NCI-H526 treated with DMSO at 0.1 percent for 48 hours (cell line): ENCODE results near the gene PRPF6.

Experiments used
- DNase-seq: peaks from one replicate; lab custom pipeline; 2025; lab: John Stamatoyannopoulos, UW

PRPF6 gene

DNA sequence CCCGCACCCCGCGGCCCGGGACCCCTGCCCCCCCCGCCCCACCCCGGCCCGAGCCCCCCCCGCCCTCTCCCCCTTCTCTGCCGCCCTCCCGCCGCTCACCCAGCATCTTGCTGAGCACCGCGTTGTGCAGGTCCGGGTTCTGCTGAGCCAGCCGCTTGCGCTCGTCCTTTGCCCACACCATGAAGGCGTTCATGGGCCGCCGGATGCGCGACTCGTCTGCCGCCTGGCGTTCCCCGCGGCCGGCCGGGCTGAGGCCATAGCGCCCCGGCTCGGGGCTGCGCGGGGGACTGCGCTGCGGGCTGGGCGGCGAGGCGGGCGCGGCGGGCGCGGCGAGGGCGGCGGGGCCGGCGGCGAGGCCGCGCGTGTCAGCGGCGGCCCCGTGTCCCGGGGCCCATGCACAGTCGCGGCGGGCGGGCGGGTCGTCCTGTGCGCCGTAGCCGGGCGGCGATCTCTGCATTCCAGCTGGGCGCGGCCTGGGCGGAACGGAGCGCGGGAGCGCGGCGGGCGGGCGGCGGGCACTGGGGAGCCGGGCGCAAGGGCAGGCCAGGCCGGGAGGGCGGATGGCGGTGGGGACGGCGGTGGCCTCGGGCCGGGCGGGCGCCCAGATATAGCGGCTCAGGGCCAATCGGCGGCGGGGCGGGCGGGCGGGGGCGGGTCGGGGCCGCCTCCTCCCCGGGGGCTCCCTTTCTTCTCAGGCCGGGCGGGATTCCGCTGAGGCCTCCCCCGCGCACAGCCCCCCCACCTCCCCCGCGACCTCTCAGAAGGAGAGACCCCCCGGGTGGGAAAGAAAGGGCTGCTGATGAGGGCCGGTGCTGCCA lies 68.3 kb downstream of the PRPF6 start, which contains the start of gene SOX18:
Gene SOX18 (minus strand): TSS at position 580 of the 818 bp plus-strand sequence. CDS start 123 bp downstream, at position 457.
- DNase-seq = no peak

DNA sequence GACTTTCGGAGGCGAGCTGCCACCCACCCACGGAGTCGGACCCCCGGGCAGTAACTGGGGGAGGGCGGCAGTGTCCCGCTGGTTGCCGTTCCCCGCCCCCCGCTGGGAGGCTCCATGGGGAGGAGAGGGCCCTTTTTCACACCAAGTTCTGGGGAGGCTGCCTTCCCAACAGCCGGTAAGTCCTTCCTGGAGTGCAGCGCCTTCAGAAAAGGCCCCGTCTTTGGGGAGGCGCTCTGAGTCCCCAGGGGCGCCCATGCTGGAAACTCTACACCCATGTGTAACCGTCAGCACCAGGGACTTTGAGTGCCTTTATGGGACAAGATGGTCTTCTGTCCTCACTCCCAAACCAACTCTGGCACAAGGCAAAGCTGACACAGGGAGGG lies 68.9 kb downstream of the PRPF6 start:
- no peak for DNase-seq

DNA sequence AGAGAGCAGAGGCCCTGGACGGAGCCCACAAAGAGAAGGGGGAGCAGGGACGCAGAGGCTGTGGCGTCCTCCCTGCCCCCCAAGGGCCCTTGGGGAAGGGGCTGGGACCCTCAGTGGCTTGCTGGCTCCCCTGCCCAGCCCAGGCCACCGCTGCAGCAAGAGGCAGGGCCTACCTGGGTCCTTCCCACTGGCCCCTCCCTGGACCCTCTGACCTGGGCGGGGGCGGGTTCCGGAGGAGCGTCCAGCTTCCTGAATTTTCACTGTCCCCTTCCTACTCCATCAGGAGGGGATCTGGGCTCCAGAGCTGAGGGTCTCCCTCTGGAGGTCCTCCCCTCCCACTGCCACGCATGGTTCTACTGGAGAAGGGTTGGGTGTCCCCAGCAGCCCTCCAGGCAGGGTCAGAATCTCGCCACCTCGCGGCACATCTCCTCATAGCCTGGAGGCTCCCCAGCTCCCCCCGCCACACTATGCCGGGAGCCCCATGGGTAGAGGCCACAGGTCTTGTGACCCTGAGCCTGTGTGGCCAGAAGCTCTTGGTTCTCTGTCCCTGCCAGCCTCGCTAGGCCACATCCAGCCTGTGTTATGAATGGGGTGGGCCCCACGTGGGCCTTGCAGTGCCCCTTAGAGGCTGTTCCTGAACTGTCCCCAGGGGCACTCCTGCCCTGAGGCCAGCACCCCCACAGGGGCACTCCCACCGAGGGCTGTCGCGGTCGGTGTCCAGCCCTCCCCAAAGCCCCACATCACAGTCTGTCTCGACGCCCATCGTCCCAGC lies 69.5 kb downstream of the PRPF6 start:
- DNase-seq = no peak

DNA sequence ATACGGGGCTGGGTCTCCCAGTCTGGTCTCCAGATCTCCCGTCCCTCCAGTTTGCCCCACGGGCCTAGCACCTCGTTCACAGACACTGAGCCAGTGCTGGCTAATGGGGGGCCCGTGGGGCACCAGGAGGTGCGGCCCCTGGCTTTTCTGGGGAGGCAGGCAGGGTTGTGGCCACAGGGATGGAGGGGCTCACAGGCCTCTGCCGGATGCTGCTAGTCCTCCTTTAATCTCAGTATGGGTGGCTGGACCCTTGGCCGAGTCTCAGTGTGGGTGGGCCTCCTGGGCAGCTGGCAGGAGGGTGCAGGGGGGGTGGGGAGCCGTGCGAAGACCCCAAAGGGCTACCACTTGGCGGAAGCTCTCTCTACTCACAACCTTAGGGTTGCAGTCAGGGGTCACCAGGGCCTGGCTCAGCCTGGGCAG lies 70.1 kb downstream of the PRPF6 start:
- no peak for DNase-seq

DNA sequence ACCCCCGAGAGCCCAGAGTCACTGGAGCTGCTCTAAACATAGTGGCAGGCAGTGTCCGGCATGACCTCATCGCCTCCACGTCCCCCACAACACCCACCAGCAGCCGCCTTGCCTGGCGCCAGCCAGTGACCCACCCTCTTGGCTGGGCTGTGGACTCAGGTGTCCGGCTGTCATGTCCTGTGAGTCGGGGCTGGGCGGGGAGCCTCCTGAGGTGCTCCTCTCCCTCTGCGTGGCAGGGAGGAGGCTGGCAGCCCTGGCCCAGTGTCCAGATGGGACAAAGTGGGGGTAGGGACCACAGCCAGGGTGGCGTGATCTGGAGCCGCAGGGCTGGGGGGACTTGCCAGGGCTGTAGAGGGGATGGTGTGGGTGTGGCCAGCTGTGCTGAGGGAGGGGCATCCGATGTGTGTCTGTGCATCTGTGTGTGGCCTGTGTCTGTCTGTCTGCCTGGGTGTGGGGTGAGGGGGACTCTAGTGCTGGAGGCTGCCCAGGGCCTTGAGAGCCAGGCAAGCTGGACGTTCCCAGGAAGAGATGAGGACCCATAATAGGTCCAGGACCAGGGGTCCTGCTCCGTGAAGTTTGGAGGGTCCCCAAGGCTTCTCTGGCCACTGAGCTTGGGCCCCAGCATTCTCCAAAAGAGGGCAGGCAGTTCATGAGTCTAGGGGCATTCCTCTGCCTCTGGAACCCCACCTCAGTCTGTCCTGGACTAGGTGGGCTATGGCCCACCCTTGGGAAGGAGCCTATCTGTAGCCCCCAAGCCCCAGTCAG lies 70.8 kb downstream of the PRPF6 start:
- DNase-seq = no peak

DNA sequence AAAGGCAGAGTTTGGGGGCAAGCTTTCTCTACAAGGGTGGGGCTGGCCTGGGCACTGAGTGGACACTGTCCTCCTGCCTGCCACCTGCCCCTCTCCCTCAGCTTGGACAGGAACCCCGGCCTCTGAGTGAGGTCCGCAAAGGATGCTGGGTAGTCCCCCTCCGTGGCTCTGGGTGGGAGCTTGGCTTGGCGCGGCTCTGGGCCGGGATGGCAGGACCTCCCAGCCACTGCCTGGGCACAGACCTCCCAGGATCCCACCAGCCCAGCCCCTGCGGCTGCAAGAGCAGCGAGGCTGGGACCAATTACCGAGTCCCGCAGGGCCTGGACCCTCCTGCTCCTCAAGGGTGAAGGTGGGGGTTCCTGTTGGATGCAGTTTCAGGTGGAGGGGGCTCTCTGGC lies 71.4 kb downstream of the PRPF6 start:
- no peak for DNase-seq

DNA sequence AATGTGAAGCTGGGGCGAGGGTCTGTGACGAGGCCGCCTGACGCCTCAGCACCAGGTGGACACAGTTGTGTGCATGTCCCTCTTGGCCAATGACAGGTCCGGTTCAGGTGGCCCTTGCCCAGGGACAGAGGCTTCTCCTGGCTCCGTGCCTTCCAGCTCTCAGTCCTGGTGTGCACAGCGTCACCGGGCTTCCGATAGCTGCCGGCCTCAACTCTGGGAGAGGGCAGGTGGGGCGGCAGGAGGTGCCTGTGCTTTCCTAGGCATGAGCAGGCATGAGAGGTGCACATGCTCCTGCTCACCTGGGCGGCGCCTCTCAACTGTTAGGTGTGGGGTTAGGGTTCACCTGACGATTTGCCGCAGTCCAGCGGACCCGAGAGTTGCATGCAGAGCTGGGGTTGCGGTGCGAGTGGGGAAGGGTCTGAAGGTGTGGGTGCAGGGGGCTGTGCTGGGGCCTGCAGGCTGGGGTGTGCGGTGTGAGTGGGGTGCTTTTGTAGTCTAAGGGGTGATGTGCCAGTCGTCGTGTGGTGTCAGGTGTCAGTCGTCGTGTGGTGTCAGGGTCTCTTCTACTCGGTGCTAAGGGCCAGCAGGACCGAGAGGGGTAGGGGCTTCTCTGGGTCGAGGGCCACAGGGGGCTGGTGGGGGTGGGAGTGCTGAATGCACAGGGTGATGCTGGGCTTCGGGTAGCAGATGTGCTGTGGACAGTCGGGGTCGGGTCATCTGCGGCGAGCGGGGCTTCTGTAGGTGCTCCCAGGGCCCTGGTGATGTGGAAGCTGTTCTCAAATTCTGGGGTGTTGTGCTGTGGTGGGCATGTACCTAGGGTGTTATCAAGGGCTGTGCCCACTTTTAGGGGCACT lies 72.3 kb downstream of the PRPF6 start:
- no peak for DNase-seq

DNA sequence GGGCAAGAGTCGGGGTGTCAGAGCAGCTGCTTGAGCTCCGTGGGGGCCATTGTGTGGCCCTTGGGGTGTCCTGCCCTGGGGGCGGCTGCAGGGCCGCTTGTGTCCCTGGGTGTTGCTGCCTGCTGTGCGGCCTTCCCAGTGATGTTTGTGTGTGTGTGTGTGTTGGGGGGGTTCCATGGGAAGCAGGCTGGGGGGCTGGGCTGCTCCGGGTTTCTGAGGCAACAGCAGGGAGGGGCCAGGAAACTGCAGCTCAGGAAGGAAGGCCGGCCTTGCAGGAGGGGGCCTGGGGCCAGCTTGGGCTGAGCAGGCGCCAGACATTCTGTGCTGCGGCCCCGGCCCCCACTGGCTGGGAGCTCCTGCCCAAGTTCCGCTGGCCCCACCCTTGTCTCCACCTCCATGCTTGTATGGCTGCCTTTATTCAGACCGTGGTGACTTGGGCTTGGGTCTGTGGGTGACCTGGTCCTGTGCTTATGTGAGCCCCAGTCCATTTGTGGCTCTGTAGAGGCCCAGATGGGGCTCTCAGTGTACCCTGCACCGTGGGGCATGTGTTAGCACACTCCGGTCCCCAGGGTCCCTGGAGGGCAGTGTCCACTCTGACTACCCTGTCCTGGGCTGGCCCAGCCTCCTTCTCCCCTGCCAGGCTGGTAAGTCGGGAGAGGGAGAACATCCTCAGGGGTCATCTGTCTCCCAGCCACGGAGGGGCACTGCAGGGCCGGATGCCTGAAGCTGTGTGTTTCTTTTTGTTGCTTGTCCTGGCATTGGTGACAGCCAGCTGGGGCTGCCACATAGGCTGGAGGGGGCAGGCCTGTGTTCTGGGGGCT lies 73.1 kb downstream of the PRPF6 start:
- no peak for DNase-seq

DNA sequence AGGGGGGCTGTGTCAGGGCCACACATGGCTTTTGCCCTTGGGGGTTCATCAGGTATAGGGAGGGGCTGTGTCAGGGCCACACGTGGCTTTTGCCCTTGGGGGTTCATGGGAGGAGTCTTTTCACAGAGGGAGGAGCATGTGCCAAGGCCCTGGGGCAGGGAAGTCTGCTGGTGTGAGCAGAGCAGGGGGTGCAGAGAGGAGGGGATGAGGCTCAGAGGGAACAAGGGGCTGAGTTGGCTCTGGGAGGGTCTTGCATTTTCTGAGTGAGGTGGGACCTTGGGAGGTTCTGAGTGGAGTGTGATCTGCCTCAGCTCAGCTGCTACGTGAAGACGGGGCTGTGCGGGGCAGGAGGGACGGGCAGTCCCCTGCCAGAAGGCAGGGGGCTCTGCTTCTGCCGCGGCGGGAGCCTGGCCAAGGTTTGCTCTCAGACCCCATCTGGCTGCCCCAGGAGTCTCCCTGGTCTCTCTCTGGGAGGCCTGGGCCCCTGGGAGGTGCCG lies 74.5 kb downstream of the PRPF6 start:
- DNase-seq = no peak

DNA sequence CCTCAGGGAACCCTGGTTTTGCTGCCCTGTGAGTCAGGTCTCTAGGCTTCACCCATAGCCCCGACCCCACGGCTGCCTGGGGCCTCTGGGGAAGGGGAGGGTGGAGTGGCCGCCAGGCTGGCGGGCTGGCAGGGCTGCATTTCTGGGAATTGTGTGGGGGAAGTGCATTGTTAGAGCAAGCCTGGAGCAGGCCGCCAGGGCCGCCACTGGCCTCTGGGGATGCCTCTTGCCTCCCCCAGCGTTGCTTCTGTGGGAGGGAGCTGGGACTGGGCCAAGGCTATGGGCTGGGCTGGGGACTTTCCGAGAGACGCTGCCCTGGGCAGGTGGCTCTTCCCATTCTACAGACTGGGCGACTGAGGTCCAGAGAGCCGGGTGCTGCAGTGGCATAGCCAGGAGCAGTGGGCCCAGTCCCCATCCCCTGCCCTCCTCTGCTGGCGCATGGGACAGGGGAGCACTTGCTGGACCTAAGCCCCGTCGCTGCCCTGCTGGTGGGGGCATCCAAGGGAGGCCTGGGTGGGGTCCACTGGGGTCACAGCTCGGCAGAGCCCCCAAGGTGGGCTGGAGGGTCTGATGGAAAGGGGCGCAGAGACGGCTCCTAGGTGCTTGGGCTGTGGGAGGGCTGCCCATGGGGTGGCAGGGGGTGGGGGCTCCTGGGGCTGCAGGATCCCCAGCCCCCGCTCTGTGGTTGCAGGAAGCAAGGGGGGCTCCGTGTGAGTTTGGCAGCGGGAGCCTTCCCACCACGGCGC lies 75.1 kb downstream of the PRPF6 start:
- no peak for DNase-seq

DNA sequence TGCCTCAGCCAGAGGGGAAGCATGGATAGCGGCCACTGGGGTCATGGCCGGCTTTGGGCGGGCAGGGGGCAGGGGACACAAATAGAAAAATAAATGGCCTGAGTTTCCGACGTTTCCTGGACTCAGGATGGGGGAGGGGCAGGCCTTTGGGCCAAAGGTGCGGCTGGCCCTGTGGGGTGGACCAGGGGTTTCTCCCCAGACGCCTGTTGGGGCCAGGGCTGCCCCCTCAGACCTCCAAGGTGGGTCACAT lies 75.6 kb downstream of the PRPF6 start:
- DNase-seq = no peak

DNA sequence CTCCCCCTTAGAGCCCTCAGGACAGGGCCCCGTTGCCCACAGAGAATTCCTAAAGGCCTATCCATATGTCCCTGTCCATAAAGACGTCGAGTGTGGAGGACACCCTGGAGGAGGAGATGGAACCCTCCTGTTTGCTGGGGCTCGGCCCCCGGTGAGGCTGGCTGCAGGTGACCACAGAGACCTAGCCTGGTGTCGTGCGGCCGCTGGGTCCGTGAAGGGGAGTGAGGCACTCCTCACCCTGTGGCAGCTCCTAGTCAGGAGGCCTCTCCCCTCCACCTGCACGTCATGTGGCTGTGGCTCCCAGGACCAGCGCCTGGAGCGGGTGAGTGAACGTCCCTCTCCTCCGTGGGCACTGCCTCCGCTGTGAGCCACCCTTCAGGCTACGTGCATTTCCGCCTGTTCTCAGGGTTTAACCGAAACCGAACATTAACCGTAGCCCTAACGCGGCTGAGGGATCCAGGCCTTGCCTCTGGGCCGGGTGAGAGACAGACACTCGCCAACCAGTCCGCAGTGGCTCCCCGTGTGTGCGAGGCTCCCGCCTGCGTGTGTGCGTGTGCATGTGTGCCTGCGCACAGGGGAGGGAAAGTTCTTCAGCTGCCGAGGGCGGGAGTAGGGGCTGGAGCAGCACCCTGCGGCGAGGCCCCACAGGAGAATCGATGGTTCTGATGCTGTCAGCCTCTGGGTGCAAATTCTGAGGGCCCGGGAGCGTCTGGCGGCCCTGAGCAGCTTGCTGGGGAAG lies 76.1 kb downstream of the PRPF6 start:
- DNase-seq = no peak

DNA sequence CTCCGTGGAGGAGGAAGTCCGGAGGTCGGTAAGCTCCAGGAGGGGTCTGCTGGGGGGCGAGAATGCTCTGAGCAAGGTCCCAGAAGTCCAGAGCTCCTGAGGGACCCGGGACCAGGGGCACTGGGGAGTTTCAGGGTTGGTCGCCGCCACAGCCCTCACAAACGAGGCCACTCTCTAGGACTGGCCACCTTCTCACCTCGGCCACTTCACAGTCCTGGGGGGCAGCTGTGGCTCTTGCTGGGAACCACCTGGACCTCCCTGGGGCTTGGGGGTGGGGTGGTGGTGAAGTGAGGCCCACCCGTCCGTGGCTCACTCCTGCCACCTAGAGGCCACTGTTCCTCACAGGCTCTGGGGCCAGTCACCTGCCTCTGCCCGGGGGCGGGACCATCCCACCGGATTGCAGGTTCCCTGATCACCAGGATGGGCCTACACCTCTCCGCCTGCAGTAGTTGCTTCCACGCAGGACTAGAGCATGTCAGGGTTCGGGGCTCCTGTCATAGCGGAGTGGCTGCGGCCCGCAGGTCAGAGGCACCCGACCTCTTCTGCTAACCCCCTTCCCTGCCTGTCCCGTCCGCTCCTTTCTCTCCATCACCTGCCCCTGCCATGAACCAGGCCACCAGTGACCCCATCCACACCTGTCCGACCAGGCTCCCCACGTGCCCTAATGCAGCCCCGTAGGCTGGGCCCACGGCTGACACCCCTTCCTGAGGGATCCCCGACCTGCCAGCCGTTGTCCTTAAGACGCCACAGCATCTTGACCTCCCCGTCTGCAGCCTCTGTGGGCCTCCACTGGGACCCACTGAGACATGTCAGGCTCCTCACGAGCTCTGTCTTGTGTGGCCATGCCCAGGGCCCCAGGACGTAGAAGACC lies 76.9 kb downstream of the PRPF6 start:
- DNase-seq = peak; percentile 27

DNA sequence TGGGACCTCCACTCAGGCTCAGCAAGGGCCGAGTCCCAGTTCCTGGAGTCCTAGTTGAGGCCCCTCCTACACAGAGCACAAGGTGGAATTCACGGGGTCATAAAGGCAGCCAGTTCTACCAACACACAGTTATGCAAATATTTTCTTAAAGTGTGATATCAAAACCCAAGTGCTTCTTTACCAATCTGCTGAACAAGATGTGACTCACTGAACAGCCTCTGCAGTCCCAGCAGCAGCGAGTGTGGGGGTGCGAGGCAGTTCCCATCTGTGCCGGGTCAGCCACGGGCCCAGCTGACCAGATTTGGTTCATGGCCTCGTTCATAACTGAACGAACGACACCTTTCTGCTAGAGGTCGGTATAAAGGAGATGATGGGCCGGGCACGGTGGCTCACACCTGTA lies 77.6 kb downstream of the PRPF6 start:
- DNase-seq = no peak

DNA sequence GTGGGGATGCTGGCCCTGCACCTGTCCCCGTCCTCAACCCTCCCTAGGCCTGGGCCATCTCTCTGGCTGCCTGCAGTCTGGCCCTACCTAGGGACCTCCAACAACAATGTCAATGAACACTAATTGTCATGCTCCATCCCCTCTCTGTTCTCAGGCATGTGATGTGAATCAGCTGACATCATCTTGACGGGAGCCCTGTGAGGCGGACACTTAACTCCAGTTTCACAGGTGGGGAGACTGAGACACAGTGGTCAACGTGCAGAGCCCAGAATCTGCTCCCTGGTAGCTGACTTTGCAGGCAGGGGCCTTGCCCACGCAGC lies 81.3 kb downstream of the PRPF6 start:
- DNase-seq = no peak

DNA sequence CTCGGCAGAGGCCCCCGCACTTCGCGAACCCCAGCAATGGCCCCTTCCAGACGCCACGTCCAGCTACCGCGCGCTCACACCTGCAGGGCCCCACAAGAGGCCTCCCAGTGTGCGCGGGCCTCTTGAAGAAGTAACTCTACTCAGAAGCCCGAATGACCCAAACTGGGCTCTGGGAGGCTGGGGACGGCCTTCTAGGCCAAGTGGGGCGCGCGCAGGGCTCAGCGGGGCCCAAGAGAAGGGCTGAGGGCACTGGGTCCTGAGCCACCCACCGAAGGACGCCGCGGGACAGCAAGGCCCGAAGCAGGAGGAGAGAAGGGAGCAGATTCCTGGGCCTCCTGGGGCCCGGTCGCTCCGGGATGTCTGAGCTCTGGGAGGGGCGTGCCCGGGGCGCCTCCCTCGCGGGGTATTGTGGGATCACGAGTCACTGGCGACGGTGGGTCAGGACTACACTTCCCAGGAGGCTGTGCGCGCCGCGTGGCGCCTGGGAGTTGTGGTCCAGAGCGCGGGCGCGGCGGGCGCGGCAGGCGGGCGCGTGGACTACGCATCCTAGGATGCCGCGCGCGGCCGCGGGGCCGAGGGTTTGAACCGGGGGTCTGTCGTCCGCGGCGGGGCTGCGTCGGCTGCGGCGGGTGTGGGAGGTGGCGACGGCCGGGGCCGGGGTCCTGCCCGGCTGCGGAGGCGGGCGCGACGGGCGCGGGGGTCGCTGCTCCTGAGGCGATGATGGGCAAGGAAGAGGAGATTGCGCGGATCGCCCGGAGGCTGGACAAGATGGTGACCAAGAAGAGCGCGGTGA lies 81.9 kb downstream of the PRPF6 start, which contains the start of gene TCEA2:
Gene TCEA2 (plus strand): TSS at position 603 of the 793 bp plus-strand sequence. CDS start 115 bp downstream, at position 718.
- DNase-seq = peak; percentile 93

DNA sequence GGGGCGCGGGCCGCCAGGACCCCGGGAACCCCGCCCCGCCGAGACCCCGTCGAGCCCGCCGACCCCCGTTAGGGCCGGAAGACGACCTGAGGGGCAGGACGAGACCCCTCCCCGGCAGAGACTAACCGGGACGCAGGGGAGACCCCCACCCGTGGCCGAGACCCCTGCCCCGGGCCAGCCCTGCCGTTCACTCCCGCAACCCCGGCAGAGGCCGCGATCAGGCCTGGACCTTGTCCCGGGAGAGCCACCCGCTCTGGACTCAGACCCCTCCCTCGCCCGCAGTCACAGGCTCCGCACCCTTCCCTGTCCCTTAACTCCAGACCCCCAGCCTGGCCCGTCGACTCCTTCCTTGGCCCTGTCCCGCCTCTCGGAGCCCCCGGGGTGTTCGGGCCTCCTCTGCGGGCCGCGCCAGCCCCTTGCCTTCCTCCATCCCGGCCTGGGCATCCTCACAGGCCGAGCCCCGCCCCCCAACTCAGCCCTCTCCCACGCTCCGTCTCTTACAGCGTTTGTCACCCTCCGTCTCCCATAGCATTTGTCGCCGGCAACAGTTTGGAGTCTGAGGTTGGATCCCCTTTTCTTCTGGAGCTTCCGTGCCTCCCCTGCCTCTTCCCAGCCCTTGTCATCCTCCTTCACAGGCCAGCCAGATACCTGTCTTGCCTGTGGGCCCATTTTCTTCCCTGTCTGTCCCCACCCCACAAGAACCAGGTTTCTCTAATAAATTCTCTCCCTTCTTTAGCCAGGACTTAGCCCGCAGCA lies 82.6 kb downstream of the PRPF6 start:
- DNase-seq = no peak
